Measurements from ENCODE around the gene PPIL6. TPM values are rescaled to one million over a fixed set of nuclear protein-coding genes. Genes with fewer than 3 reads are reported as not detected.

PPIL6 gene
- polyA plus RNA-seq, 1 donor (not counting 4 experiments of a cell fraction or from before 2014, with no cell fraction given): 1.4 TPM

- FAIRE-seq: peak; percentile 81
- Histone ChIP-seq H3K9me1 (ENCODE audit: control insufficient read depth, extremely low read depth, insufficient read depth, low read length) (no peaks in the 10 kb centered on the region), H3K9me3 (ENCODE audit: control insufficient read depth, low read depth, low read length) (no peaks in the 10 kb centered on the region), H3K27ac (ENCODE audit: control insufficient read depth, insufficient read depth, low read length) (no peak overlapping the region), H3K4me2 (ENCODE audit: control insufficient read depth, extremely low read depth, insufficient read depth, low read depth, low read length) (peak overlapping the region; percentile 7), H3K9ac (ENCODE audit: control insufficient read depth, extremely low read depth, insufficient read depth, low read length) (no peak overlapping the region), H3K36me3 (ENCODE audit: control insufficient read depth in 2 of 2, extremely low read depth in 1 of 2, insufficient read depth in 2 of 2, low read length in 2 of 2) (peaks cover 0 to 1% of the 10 kb centered on the region in 2 experiments), H3K4me1 (ENCODE audit: control insufficient read depth, extremely low read depth, insufficient read depth, low read length) (peaks cover 11% of the 10 kb centered on the region), H3K4me3 (ENCODE audit: control insufficient read depth in 2 of 3, extremely low read depth in 1 of 3, insufficient read depth in 2 of 3, low read depth in 1 of 3, low read length in 3 of 3) (no peak overlapping the region), H3K79me2 (ENCODE audit: control insufficient read depth, insufficient read depth, low read length) (no peaks in the 10 kb centered on the region), H3K27me3 (ENCODE audit: control insufficient read depth, extremely low read depth, insufficient read depth, low read length) (no peaks in the 10 kb centered on the region), H4K20me1 (ENCODE audit: control insufficient read depth, extremely low read depth, insufficient read depth, low read length) (no peaks in the 10 kb centered on the region), H2AFZ (ENCODE audit: control insufficient read depth, low read length) (no peak overlapping the region)
- no peak for DNase-seq (ENCODE audit: low read depth, low spot score)
- dilution Hi-C loops (cut with MboI; ENCODE audit: extremely low pct_ligation_motif_present, low sequenced_read_pairs): no loop called here
- no peak for TF ChIP-seq CTCF (optimal IDR thresholded peaks at IDR 0.05 in 1 of 3, IDR thresholded peaks at IDR 0.05 in 1 of 3, conservative IDR thresholded peaks at IDR 0.05 in 1 of 3; ENCODE audit: extremely low read depth in 1 of 3, insufficient read depth in 2 of 3, low read length in 3 of 3)
- TF ChIP-seq EZH2 (IDR thresholded peaks at IDR 0.05; ENCODE audit: low read length): no peak
These were observed 88.9 kb downstream of the PPIL6 start for GRCh38 chr6:109351231-109352130.

GRCh38 chr6:109349419-109349987 lies 90.9 kb downstream of the PPIL6 start:
- H3K4me3 ChIP-seq (ENCODE audit: control insufficient read depth in 2 of 3, extremely low read depth in 1 of 3, insufficient read depth in 2 of 3, low read depth in 1 of 3, low read length in 3 of 3): no peak overlapping the region
- no peaks in the 10 kb centered on the region for H3K27me3 ChIP-seq (ENCODE audit: control insufficient read depth, extremely low read depth, insufficient read depth, low read length)
- no peaks in the 10 kb centered on the region for H3K9me3 ChIP-seq (ENCODE audit: control insufficient read depth, low read depth, low read length)
- H2AFZ ChIP-seq (ENCODE audit: control insufficient read depth, low read length): no peak overlapping the region
- H3K27ac ChIP-seq (ENCODE audit: control insufficient read depth, insufficient read depth, low read length): no peak overlapping the region
- no peak overlapping the region for H3K9ac ChIP-seq (ENCODE audit: control insufficient read depth, extremely low read depth, insufficient read depth, low read length)
- DNase-seq (ENCODE audit: low read depth, low spot score) (no peak), FAIRE-seq (no peak)
- no peaks in the 10 kb centered on the region for H3K36me3 ChIP-seq (ENCODE audit: control insufficient read depth in 2 of 2, extremely low read depth in 1 of 2, insufficient read depth in 2 of 2, low read length in 2 of 2)
- no peak overlapping the region for H3K4me2 ChIP-seq (ENCODE audit: control insufficient read depth, extremely low read depth, insufficient read depth, low read depth, low read length)
- peaks cover 11% of the 10 kb centered on the region for H3K4me1 ChIP-seq (ENCODE audit: control insufficient read depth, extremely low read depth, insufficient read depth, low read length)
- no peaks in the 10 kb centered on the region for H3K9me1 ChIP-seq (ENCODE audit: control insufficient read depth, extremely low read depth, insufficient read depth, low read length)
- dilution Hi-C loops (cut with MboI; ENCODE audit: extremely low pct_ligation_motif_present, low sequenced_read_pairs): no loop called here
- TF ChIP-seq EZH2 (IDR thresholded peaks at IDR 0.05; ENCODE audit: low read length) (no peak), CTCF (optimal IDR thresholded peaks at IDR 0.05 in 1 of 3, IDR thresholded peaks at IDR 0.05 in 1 of 3, conservative IDR thresholded peaks at IDR 0.05 in 1 of 3; ENCODE audit: extremely low read depth in 1 of 3, insufficient read depth in 2 of 3, low read length in 3 of 3) (no peak)
- H3K79me2 ChIP-seq (ENCODE audit: control insufficient read depth, insufficient read depth, low read length): no peaks in the 10 kb centered on the region
- no peaks in the 10 kb centered on the region for H4K20me1 ChIP-seq (ENCODE audit: control insufficient read depth, extremely low read depth, insufficient read depth, low read length)
